Measurements from ENCODE around the gene CCDC197. TPM values are rescaled to one million over a fixed set of nuclear protein-coding genes. Genes with fewer than 3 reads are reported as not detected.

The CCDC197 gene
- total RNA-seq, 2 experiments from 2014 or later: 0.25 TPM; not detected in 1

- no peak for ATAC-seq (ENCODE audit: low read depth)
- H3K9me3 Mint-ChIP-seq: no peaks in the 10 kb centered on the region
- POLR2A ChIA-PET: no interaction called here
Observed at GRCh38 chr14:94029265-94029664, 32.2 kb downstream of the CCDC197 start.

DNA sequence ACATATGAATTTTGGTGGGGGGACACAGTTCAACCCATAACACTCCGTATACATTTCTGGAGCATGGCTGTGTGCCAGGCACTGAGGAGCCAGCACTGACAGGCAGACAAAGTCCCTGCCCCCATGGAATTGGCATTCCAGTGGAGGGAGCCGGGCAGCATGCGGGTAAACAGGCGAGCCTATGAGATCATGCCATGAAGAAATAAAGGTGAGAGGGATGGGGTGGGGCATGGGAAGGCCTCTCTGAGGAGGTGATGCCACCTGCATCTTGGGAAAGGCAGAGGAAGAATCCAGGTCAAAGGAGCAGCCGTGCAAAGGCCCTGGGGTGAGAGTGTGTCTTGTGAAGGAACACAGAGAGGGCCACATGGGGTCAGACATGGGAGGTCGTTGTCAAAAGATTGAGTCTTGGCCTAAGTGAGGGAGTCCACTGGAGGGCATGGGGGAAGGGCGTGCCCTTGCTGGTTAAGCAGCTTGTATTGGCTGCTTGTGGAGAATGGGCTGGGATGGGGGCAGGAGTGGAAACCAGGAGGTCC, 32.6 kb downstream of the CCDC197 start:
- DNase-seq: no peak
- Mint-ChIP-seq H3K4me1 (peaks cover 12% of the 10 kb centered on the region), H3K4me3 (no peak overlapping the region), H3K27ac (no peak overlapping the region), H3K36me3 (no peaks in the 10 kb centered on the region), H3K9me3 (no peaks in the 10 kb centered on the region), H3K27me3 (peaks cover 4% of the 10 kb centered on the region)
- POLR2A ChIA-PET: no interaction called here
- ATAC-seq (ENCODE audit: low read depth): no peak

More at GRCh38 chr14:94029265-94029664, 32.2 kb downstream of the CCDC197 start:
- no peaks in the 10 kb centered on the region for H3K36me3 Mint-ChIP-seq
- H3K4me1 Mint-ChIP-seq: peaks cover 12% of the 10 kb centered on the region
- no peak overlapping the region for H3K27ac Mint-ChIP-seq
- peaks cover 4% of the 10 kb centered on the region for H3K27me3 Mint-ChIP-seq
- no peak overlapping the region for H3K4me3 Mint-ChIP-seq
- DNase-seq: no peak

GRCh38 chr14:94030571-94030970, 33.5 kb downstream of the CCDC197 start:
- Mint-ChIP-seq H3K36me3 (no peaks in the 10 kb centered on the region), H3K9me3 (no peaks in the 10 kb centered on the region), H3K4me1 (peaks cover 12% of the 10 kb centered on the region), H3K4me3 (no peak overlapping the region), H3K27me3 (peaks cover 4% of the 10 kb centered on the region), H3K27ac (no peak overlapping the region)
- ATAC-seq (ENCODE audit: low read depth) (no peak), DNase-seq (no peak)
- POLR2A ChIA-PET: no interaction called here

GRCh38 chr14:94031161-94031882, 34.2 kb downstream of the CCDC197 start:
- DNase-seq (no peak), ATAC-seq (ENCODE audit: low read depth) (no peak)
- H3K27me3 Mint-ChIP-seq: peaks cover 4% of the 10 kb centered on the region
- POLR2A ChIA-PET: no interaction called here
- H3K36me3 Mint-ChIP-seq: no peaks in the 10 kb centered on the region
- H3K9me3 Mint-ChIP-seq: no peaks in the 10 kb centered on the region
- no peak overlapping the region for H3K27ac Mint-ChIP-seq
- no peak overlapping the region for H3K4me3 Mint-ChIP-seq
- peaks cover 7% of the 10 kb centered on the region for H3K4me1 Mint-ChIP-seq

DNA sequence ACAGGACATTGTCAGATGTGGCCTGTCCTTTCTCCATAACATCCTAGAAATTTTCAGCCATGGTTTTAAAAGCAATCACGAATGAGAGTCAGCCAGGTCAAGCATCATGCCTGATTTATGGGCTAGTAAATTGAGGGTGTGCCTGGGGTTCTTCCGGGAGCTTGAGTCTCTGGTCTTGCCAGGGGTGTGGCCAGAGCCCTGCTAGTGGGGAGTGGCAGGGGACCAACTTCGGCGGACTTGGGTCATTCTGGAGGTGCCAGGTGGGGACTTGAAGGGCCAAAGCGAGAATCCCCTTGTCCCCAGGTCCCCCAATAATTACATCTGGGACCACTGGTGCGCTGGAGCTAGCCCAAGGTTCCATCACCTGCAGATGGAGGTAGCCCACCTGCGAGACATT, 34.8 kb downstream of the CCDC197 start:
- Mint-ChIP-seq H3K4me1 (peaks cover 10% of the 10 kb centered on the region), H3K27ac (no peak overlapping the region), H3K36me3 (no peaks in the 10 kb centered on the region), H3K4me3 (no peak overlapping the region), H3K27me3 (peaks cover 4% of the 10 kb centered on the region), H3K9me3 (no peaks in the 10 kb centered on the region)
- POLR2A ChIA-PET: no interaction called here
- DNase-seq (no peak), ATAC-seq (ENCODE audit: low read depth) (no peak)

GRCh38 chr14:94034886-94035285, 37.8 kb downstream of the CCDC197 start:
- Mint-ChIP-seq H3K36me3 (no peaks in the 10 kb centered on the region), H3K9me3 (no peaks in the 10 kb centered on the region), H3K27me3 (peaks cover 4% of the 10 kb centered on the region), H3K27ac (no peak overlapping the region), H3K4me1 (peaks cover 3% of the 10 kb centered on the region), H3K4me3 (no peak overlapping the region)
- DNase-seq: no peak
- POLR2A ChIA-PET: interaction anchor here (1.1 to 1.3 kb wide), 2 partner anchors 21 to 94 kb away, joined by 3 read pairs; no protein-coding TSS in a partner anchor
- no peak for ATAC-seq (ENCODE audit: low read depth)

GRCh38 chr14:94036313-94037167, 39.4 kb downstream of the CCDC197 start:
- POLR2A ChIA-PET: interaction anchor here (1.0 to 1.5 kb wide), 3 partner anchors 21 to 100 kb away, joined by 3 to 7 read pairs (median 5); no protein-coding TSS in a partner anchor
- ATAC-seq (ENCODE audit: low read depth): peak; percentile 92
- H3K4me1 Mint-ChIP-seq: peaks cover 3% of the 10 kb centered on the region
- no peaks in the 10 kb centered on the region for H3K36me3 Mint-ChIP-seq
- peak; percentile 78 for DNase-seq
- H3K27ac Mint-ChIP-seq: no peak overlapping the region
- no peak overlapping the region for H3K4me3 Mint-ChIP-seq
- peaks cover 4% of the 10 kb centered on the region for H3K27me3 Mint-ChIP-seq
- no peaks in the 10 kb centered on the region for H3K9me3 Mint-ChIP-seq

DNA sequence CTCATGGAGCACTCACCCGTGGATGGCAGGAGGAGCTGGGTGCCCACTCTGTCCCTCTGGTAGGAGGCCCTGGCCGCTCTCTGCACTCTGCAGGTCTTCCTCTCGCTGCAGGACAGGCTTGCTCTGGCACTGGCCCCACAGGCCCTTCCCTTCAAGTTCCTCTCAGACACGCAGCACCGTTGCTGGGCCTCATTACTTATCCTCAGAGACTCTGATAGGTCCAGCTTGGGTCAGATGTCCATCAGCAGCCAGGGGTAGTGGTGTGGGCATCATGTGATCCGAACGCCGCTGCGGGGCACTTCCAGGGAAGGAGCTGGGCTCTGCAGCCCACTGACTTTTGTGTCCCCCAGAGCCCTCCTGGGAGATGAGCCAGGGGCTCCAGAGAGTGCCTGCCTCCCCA, 40.9 kb downstream of the CCDC197 start:
- H3K4me3 Mint-ChIP-seq: no peak overlapping the region
- POLR2A ChIA-PET: no interaction called here
- DNase-seq (no peak), ATAC-seq (ENCODE audit: low read depth) (no peak)
- H3K9me3 Mint-ChIP-seq: no peaks in the 10 kb centered on the region
- peaks cover 3% of the 10 kb centered on the region for H3K4me1 Mint-ChIP-seq
- no peaks in the 10 kb centered on the region for H3K36me3 Mint-ChIP-seq
- no peak overlapping the region for H3K27ac Mint-ChIP-seq
- no peaks in the 10 kb centered on the region for H3K27me3 Mint-ChIP-seq

DNA sequence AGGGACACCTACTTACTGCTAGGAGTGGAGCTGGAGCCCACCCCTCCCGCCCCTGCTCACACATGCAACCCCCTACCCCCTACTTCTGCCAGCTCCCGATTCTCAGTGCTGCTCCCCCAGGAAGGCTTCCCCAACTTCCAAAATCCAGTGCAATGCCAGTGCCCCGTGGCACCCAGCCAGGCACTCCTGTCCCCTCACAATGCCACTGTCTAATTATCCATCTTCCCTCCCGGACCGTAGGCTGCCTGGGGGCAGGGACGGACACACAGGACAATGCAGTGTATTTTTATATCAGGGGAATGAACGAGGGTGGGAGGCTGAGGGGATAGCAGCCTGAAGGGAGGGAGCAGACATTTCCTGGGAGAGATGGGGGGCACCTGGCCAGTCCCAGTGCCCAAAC, 41.4 kb downstream of the CCDC197 start:
- no peak for DNase-seq
- POLR2A ChIA-PET: interaction anchor here (0.5 kb wide), 1 partner anchor 26 kb away, joined by 3 read pairs; no protein-coding TSS in a partner anchor
- Mint-ChIP-seq H3K4me1 (peaks cover 3% of the 10 kb centered on the region), H3K27ac (no peak overlapping the region), H3K27me3 (no peaks in the 10 kb centered on the region), H3K9me3 (no peaks in the 10 kb centered on the region), H3K4me3 (no peak overlapping the region), H3K36me3 (no peaks in the 10 kb centered on the region)
- no peak for ATAC-seq (ENCODE audit: low read depth)

DNA sequence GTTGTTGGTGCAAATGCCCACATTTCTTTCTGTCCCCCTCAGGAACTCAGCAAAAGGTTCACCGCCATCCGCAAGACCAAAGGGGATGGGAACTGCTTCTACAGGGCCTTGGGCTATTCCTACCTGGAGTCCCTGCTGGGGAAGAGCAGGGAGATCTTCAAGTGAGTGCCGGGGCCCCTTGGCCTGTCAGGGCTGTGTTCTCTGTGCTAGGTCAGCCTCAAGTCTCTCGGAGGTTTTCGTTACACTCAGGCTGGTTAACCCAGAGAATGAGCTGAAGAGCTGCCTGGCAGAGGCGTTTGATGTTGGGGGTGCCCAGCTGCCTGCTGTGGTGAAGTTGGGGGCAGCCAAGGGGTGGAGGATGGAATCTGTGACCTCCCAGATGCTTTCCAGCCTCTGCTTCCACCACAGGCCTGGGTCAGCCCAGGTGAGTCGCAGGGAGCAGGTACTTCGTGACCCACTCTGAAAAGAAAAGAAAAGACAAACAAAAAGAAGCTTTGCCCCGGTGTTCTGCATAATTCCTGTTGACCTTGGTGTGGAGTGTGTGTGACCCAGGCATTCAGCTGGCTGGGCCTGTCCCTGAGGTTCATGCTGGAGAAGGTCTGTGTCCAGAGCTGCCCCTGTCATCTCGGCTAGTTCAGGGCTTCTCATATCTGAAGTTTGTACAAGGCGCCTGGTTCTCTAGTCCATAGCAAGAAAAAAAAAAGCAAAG, 42.0 kb downstream of the CCDC197 start:
- Mint-ChIP-seq H3K36me3 (no peaks in the 10 kb centered on the region), H3K9me3 (no peaks in the 10 kb centered on the region), H3K4me1 (peaks cover 3% of the 10 kb centered on the region), H3K27me3 (no peaks in the 10 kb centered on the region), H3K4me3 (no peak overlapping the region), H3K27ac (no peak overlapping the region)
- no peak for ATAC-seq (ENCODE audit: low read depth)
- no peak for DNase-seq
- POLR2A ChIA-PET: interaction anchor here (0.5 kb wide), 1 partner anchor 26 kb away, joined by 3 read pairs; no protein-coding TSS in a partner anchor

DNA sequence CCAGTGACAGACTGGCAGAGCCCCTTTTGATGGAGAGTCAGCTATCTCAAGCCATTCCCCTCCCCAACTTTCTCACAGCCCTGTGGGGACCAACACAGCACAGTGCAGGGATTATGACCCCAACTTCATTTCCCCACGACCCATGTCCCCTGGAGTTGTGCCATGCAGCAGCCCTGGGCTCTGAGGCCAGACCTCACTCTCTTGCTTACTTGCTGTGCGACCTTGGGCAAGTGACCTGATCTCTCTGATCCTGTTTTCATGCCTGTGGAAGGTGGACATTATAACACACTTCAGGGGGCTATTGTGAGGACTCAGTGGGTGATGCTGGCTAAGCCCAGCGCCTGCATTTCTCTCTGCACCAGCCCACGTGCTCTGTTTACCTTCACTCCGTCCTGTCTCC, 43.1 kb downstream of the CCDC197 start:
- POLR2A ChIA-PET: no interaction called here
- Mint-ChIP-seq H3K4me1 (peaks cover 5% of the 10 kb centered on the region), H3K9me3 (no peaks in the 10 kb centered on the region), H3K36me3 (peaks cover 2% of the 10 kb centered on the region), H3K4me3 (no peak overlapping the region), H3K27ac (no peak overlapping the region), H3K27me3 (no peaks in the 10 kb centered on the region)
- ATAC-seq (ENCODE audit: low read depth) (no peak), DNase-seq (no peak)

DNA sequence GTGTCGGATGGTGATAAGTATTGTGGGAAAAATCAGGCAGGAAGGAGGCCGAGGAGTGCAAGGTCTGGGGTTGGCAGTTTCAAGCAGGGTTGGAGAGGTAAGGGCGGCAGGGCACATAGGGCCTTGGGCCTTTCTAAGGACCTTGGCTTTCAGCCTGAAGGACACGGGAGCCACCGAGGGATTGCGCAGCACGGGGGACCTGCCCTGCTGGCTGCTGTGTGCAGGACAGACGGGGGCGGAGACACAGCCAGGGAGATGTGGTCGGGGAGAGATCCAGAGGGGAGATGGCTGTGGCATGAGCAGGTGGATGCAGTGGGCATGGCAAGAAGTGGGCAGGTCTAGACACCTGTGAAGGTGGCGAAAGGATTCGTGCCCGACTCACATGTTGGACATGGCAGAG, 43.7 kb downstream of the CCDC197 start:
- Mint-ChIP-seq H3K4me1 (peaks cover 11% of the 10 kb centered on the region), H3K27ac (no peak overlapping the region)

More for the DNA sequence above, 43.7 kb downstream of the CCDC197 start:
- ATAC-seq (ENCODE audit: low read depth) (no peak), DNase-seq (no peak)
- Mint-ChIP-seq H3K4me3 (no peak overlapping the region), H3K9me3 (no peaks in the 10 kb centered on the region), H3K27me3 (no peaks in the 10 kb centered on the region), H3K36me3 (peaks cover 4% of the 10 kb centered on the region)
- POLR2A ChIA-PET: no interaction called here
